Measurements from ENCODE around the gene ADCY7. TPM values are rescaled to one million over a fixed set of nuclear protein-coding genes. Genes with fewer than 3 reads are reported as not detected.

The ADCY7 gene
- total RNA-seq (40.5 TPM), polyA plus RNA-seq (ENCODE audit: insufficient read depth, low read depth, low replicate concordance) (0.86 TPM)
- long read RNA-seq, donor 1, full-length matches to known transcripts: 2 of 156 reads
- long read RNA-seq, donor 1, partial matches to known transcripts: 154 of 156 reads
- long read RNA-seq, donor 1, other reads (novel, unspliced or antisense): 0 of 156 reads
- long read RNA-seq, donor 2: 0 reads
- long read RNA-seq, donor 3: 0 reads
- long read RNA-seq, donor 4: 0 reads
- long read RNA-seq, donor 5: 0 reads
- long read RNA-seq, donor 6: 0 reads
- long read RNA-seq, donor 7, partial matches to known transcripts: 3 of 7 reads
- long read RNA-seq, donor 7, other reads (novel, unspliced or antisense): 4 of 7 reads
- long read RNA-seq, donor 8: 0 reads
- long read RNA-seq, donor 9: 0 reads
- long read RNA-seq, donor 10, partial matches to known transcripts: 0 of 1 reads
- long read RNA-seq, donor 10, other reads (novel, unspliced or antisense): 0 of 1 reads

DNA sequence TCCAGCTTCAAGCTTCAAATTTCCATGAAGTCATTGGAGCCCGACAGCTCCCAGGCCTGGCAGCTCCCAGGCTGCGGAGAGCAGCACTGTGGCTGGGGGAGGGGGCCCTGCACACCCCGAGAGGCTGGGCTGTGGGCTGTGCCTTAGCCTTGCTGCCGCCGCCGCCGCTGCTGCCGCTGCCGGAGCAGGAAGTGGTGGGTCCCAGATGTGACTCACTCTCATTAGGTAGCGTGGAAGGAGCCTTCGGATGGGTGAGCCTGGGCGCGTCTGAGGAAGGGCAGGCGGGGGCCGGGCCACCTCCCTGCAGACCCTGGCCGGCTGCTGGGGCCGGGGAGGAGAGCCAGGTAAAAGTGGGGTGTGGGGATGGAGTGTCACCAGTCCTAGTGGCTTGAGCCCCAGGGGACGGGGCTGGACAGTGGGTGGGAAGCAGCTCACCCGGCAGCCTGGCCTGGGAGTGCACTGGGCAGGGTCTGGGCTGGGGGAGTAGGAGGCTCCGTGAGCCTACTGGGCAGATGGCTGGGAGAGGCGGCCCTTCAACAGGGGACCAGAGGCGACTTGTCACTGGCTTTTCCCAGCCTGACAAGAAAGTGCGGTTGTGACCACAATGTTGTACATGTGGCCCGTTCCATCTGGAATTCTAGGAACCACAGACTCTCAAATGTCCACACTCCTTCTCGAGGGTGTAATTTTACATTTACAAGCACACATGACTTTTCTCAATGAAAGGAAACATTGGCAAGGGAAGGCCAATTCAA, at the start of gene ADCY7:
Gene ADCY7, plus strand, starts transcription at position 215 of the 755 bp plus-strand sequence. CDS start 21,629 bp downstream, outside the sequence.
- H3K27me3 ChIP-seq (ENCODE audit: control insufficient read depth, insufficient read depth, low read length): no peaks in the 10 kb centered on the region
- no peak within 1 kb of the TSS for H3K4me3 ChIP-seq (ENCODE audit: low read length in 3 of 3)
- H3K9me3 ChIP-seq (ENCODE audit: control insufficient read depth in 2 of 3, insufficient read depth in 1 of 3, low read length in 3 of 3): no peaks in the 10 kb centered on the region
- no peaks in the 10 kb centered on the region for H3K36me3 ChIP-seq (ENCODE audit: control insufficient read depth in 2 of 3, insufficient read depth in 3 of 3, low read length in 3 of 3)
- H3K27ac ChIP-seq (ENCODE audit: low read depth in 2 of 2, low read length in 2 of 2): peak within 1 kb of the TSS in 1 of 2 donors; percentile 27
- TF ChIP-seq, protein P1, sequence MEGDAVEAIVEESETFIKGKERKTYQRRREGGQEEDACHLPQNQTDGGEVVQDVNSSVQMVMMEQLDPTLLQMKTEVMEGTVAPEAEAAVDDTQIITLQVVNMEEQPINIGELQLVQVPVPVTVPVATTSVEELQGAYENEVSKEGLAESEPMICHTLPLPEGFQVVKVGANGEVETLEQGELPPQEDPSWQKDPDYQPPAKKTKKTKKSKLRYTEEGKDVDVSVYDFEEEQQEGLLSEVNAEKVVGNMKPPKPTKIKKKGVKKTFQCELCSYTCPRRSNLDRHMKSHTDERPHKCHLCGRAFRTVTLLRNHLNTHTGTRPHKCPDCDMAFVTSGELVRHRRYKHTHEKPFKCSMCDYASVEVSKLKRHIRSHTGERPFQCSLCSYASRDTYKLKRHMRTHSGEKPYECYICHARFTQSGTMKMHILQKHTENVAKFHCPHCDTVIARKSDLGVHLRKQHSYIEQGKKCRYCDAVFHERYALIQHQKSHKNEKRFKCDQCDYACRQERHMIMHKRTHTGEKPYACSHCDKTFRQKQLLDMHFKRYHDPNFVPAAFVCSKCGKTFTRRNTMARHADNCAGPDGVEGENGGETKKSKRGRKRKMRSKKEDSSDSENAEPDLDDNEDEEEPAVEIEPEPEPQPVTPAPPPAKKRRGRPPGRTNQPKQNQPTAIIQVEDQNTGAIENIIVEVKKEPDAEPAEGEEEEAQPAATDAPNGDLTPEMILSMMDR (IDR thresholded peaks at IDR 0.05; ENCODE audit: borderline replicate concordance, extremely low read depth, insufficient read depth): no peak
- FAIRE-seq (no peak), DNase-seq (peak; percentile 77 to 92 (median 85))
- intact Hi-C loops (cut with DNase I): no loop called here
- H3K4me1 ChIP-seq (ENCODE audit: control insufficient read depth in 2 of 3, insufficient read depth in 2 of 3, low read depth in 1 of 3, low read length in 3 of 3): peaks cover 0 to 2% (median 0%) of the 10 kb centered on the region in 3 donors
- H3K9ac ChIP-seq (ENCODE audit: low read length in 3 of 3): no peak within 1 kb of the TSS

DNA sequence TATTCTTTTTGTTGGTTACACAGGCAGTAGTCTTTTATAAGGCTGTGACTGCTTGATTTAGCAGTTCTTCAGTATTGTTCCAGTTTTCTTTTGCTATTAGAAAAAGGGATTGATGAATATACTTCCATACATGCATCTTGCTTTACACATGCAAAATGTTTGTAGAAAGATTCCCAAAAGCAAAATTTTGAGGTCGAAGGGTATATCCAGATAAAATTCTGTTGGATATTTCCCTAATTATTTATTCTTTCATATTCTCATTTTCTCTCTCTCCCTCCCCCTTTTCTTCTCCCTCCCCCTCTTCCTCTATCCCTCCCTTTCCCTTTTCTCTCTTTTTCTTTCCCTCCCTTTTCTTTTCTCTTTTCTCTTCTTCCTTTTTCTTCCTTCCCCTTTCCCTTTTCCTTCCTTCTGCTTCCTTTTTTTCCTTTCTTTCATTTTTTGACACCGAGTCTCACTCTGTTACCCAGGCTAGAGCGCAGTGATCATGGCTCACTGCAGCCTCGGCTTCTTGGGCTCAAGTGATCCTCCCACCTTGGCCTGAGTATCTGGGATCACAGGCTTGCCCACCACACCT, 46.9 kb upstream of the ADCY7 start:
- peaks cover 9 to 24% (median 23%) of the 10 kb centered on the region in 3 donors for H3K36me3 ChIP-seq (ENCODE audit: control insufficient read depth in 2 of 3, insufficient read depth in 3 of 3, low read length in 3 of 3)

DNA sequence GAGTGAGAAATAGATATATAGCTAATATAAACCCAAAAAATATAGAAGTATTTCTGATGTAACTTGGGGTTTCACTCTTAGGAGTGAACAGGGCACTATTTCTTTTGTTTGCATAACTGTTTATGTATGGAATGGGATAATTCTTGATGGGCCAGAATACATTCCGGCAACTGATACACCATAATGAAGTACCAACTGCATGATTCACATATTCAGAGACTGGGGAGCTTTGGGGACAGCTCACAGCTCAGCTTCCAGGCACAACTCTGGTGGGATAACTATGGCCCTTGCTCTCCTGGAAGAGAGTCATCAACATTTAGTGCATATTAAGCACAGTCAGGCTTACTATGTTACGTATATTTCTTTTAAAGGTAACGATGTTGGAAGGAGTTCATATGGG, 42.1 kb upstream of the ADCY7 start:
- Histone ChIP-seq H3K27ac (ENCODE audit: low read depth in 2 of 2, low read length in 2 of 2) (no peak overlapping the region), H3K27me3 (ENCODE audit: control insufficient read depth, insufficient read depth, low read length) (no peaks in the 10 kb centered on the region), H3K4me3 (ENCODE audit: low read length in 3 of 3) (no peak overlapping the region), H3K4me1 (ENCODE audit: control insufficient read depth in 2 of 3, insufficient read depth in 2 of 3, low read depth in 1 of 3, low read length in 3 of 3) (no peaks in the 10 kb centered on the region), H3K36me3 (ENCODE audit: control insufficient read depth in 2 of 3, insufficient read depth in 3 of 3, low read length in 3 of 3) (peaks cover 2 to 35% (median 18%) of the 10 kb centered on the region in 3 donors), H3K9me3 (ENCODE audit: control insufficient read depth in 2 of 3, insufficient read depth in 1 of 3, low read length in 3 of 3) (no peaks in the 10 kb centered on the region), H3K9ac (ENCODE audit: low read length in 3 of 3) (no peak overlapping the region)
- TF ChIP-seq, protein P1 (IDR thresholded peaks at IDR 0.05; ENCODE audit: borderline replicate concordance, extremely low read depth, insufficient read depth): no peak
- DNase-seq (no peak), FAIRE-seq (no peak)
- intact Hi-C loops (cut with DNase I): loop anchor here (10.0 kb wide), 1 partner anchor 131 kb away; no protein-coding TSS in a partner anchor

More for the DNA sequence above, 46.9 kb upstream of the ADCY7 start:
- TF ChIP-seq, protein P1 (IDR thresholded peaks at IDR 0.05; ENCODE audit: borderline replicate concordance, extremely low read depth, insufficient read depth): no peak
- intact Hi-C loops (cut with DNase I): no loop called here
- H3K27me3 ChIP-seq (ENCODE audit: control insufficient read depth, insufficient read depth, low read length): no peaks in the 10 kb centered on the region
- DNase-seq (no peak), FAIRE-seq (no peak)
- H3K4me1 ChIP-seq (ENCODE audit: control insufficient read depth in 2 of 3, insufficient read depth in 2 of 3, low read depth in 1 of 3, low read length in 3 of 3): no peaks in the 10 kb centered on the region
- H3K4me3 ChIP-seq (ENCODE audit: low read length in 3 of 3): no peak overlapping the region
- no peak overlapping the region for H3K9ac ChIP-seq (ENCODE audit: low read length in 3 of 3)
- H3K9me3 ChIP-seq (ENCODE audit: control insufficient read depth in 2 of 3, insufficient read depth in 1 of 3, low read length in 3 of 3): no peaks in the 10 kb centered on the region
- no peak overlapping the region for H3K27ac ChIP-seq (ENCODE audit: low read depth in 2 of 2, low read length in 2 of 2)

Data from kidney (tissue), 22 donors.